Non-pigmented ciliary epithelial cell (primary cell): ENCODE measurements around the gene SLC45A2.
"Not testable (repeated sequence)": the region's sequence is repeated elsewhere in the genome, so short reads cannot be mapped to it uniquely, and the experiment has no call there.

Experiments
- DNase-seq: peaks from one replicate; pipeline ENCODE4 v3.0.0-alpha.2; 2010; ENCODE audit warnings: low read depth

Gene SLC45A2

GRCh38 chr5:33984671-33985124, at the start of gene SLC45A2:
Gene SLC45A2 (minus strand): TSS chr5:33984693. CDS start chr5:33984583, 110 bp downstream.
- DNase-seq: no peak

GRCh38 chr5:34031966-34032365, 47.5 kb upstream of the SLC45A2 start:
- no peak for DNase-seq

GRCh38 chr5:34031117-34031516, 46.6 kb upstream of the SLC45A2 start:
- no peak for DNase-seq

GRCh38 chr5:34030585-34030984, 46.1 kb upstream of the SLC45A2 start:
- not testable (repeated sequence) for DNase-seq

- DNase-seq: no peak
Measured at GRCh38 chr5:34030048-34030447, 45.6 kb upstream of the SLC45A2 start.

GRCh38 chr5:34028349-34028748, 43.9 kb upstream of the SLC45A2 start:
- DNase-seq: no peak

- no peak for DNase-seq
Measured at GRCh38 chr5:34026089-34026761, 41.7 kb upstream of the SLC45A2 start.

- no peak for DNase-seq
Measured at GRCh38 chr5:34022121-34022705, 37.7 kb upstream of the SLC45A2 start.

- no peak for DNase-seq
Measured at GRCh38 chr5:34021334-34021733, 36.8 kb upstream of the SLC45A2 start.

GRCh38 chr5:34020726-34021125, 36.2 kb upstream of the SLC45A2 start:
- DNase-seq: no peak

- DNase-seq: no peak
Measured at GRCh38 chr5:34017254-34017653, 32.8 kb upstream of the SLC45A2 start.

- no peak for DNase-seq
Measured at GRCh38 chr5:34016750-34017149, 32.3 kb upstream of the SLC45A2 start.

GRCh38 chr5:34016222-34016621, 31.7 kb upstream of the SLC45A2 start:
- DNase-seq: no peak

- DNase-seq: no peak
Measured at GRCh38 chr5:34015120-34015822, 30.8 kb upstream of the SLC45A2 start.

GRCh38 chr5:34014626-34015025, 30.1 kb upstream of the SLC45A2 start:
- no peak for DNase-seq

GRCh38 chr5:34013547-34013946, 29.1 kb upstream of the SLC45A2 start:
- no peak for DNase-seq

GRCh38 chr5:34012791-34013190, 28.3 kb upstream of the SLC45A2 start:
- DNase-seq: no peak

GRCh38 chr5:34011536-34011935, 27.0 kb upstream of the SLC45A2 start:
- DNase-seq: no peak

GRCh38 chr5:34010146-34010545, 25.7 kb upstream of the SLC45A2 start:
- not testable (repeated sequence) for DNase-seq

GRCh38 chr5:34009610-34010009, 25.1 kb upstream of the SLC45A2 start:
- DNase-seq: no peak

- DNase-seq: no peak
Measured at GRCh38 chr5:34008802-34009201, 24.3 kb upstream of the SLC45A2 start.

- DNase-seq: peak; percentile 60
Measured at GRCh38 chr5:34007621-34008600, 23.4 kb upstream of the SLC45A2 start, which contains the start of gene AMACR. Gene AMACR (minus strand): TSS chr5:34008050. CDS start chr5:34008019, 31 bp downstream.
